Loucy (cell line): ENCODE data around the gene VTCN1.

Experiments
- H2AFZ ChIP-seq: fragments of 200-600 bp; sonication (generic); 2 replicates; pipeline ENCODE4 v1.6.0; 2016; ENCODE audit warnings: antibody characterized with exemption, mild to moderate bottlenecking, low read length, moderate library complexity
- H3F3A ChIP-seq: fragments of 200-600 bp; 2 replicates; pipeline ENCODE4 v1.6.0; 2016; ENCODE audit warnings: antibody characterized with exemption, low read depth, mild to moderate bottlenecking
- H3K27me3 ChIP-seq: fragments of 200-600 bp; sonication (generic); 2 replicates; pipeline ENCODE4 v1.6.1; 2014; ENCODE audit warnings: low read length, mild to moderate bottlenecking; ENCODE audit not compliant: insufficient read depth, poor library complexity, severe bottlenecking
- H3K36me3 ChIP-seq: fragments of 200-600 bp; sonication (generic); 2 replicates; pipeline ENCODE4 v1.6.1; 2016; ENCODE audit warnings: low read length; ENCODE audit not compliant: insufficient read depth
- H3K4me1 ChIP-seq: fragments of 200-600 bp; sonication (generic); 2 replicates; pipeline ENCODE4 v1.5.1; 2014; ENCODE audit warnings: low read length, mild to moderate bottlenecking; ENCODE audit not compliant: insufficient read depth, poor library complexity, severe bottlenecking
- H3K4me2 ChIP-seq: fragments of 200-600 bp; sonication (generic); 2 replicates; pipeline ENCODE4 v1.6.0; 2014; ENCODE audit warnings: antibody characterized with exemption, low read length, low read depth, mild to moderate bottlenecking; ENCODE audit not compliant: poor library complexity, severe bottlenecking
- H3K4me3 ChIP-seq: fragments of 200-600 bp; sonication (generic); 2 replicates; pipeline ENCODE4 v1.5.1; 2014; ENCODE audit warnings: low read length, mild to moderate bottlenecking, mixed read lengths; ENCODE audit not compliant: poor library complexity, severe bottlenecking
- H3K79me2 ChIP-seq: fragments of 200-600 bp; sonication (generic); 2 replicates; pipeline ENCODE4 v1.6.1; 2014; ENCODE audit warnings: low read length; ENCODE audit not compliant: insufficient read depth
- H3K9ac ChIP-seq: fragments of 200-600 bp; sonication (generic); 2 replicates; pipeline ENCODE4 v1.6.0; 2014; ENCODE audit warnings: mild to moderate bottlenecking, low read depth, low read length, moderate library complexity; ENCODE audit not compliant: poor library complexity, severe bottlenecking
- H3K9me2 ChIP-seq: fragments of 200-600 bp; sonication (generic); replicated peaks from 2 replicates; pipeline ENCODE4 v1.6.1; 2016; ENCODE audit warnings: low read depth, low read length, mixed read lengths
- H3K9me3 ChIP-seq: fragments of 200-600 bp; sonication (generic); 2 replicates; pipeline ENCODE4 v1.6.1; 2014; ENCODE audit warnings: mild to moderate bottlenecking, antibody characterized with exemption, low read length, low read depth; ENCODE audit not compliant: insufficient read depth
- H4K20me1 ChIP-seq: fragments of 200-600 bp; sonication (generic); 2 replicates; pipeline ENCODE4 v1.6.0; 2014; ENCODE audit warnings: antibody characterized with exemption, low read length, mild to moderate bottlenecking; ENCODE audit not compliant: insufficient read depth, poor library complexity, severe bottlenecking
- EZH2phosphoT487 ChIP-seq: fragments of 200-600 bp; IDR thresholded peaks from 2 replicates; pipeline ENCODE4 v1.6.1; 2018; ENCODE audit warnings: antibody characterized with exemption, mild to moderate bottlenecking, moderate library complexity, borderline replicate concordance
- TF ChIP-seq, protein P1 (sequence below): fragments of 200-600 bp; sonication (generic); conservative IDR thresholded peaks from 2 replicates; pipeline ENCODE4 v1.5.1; 2014; ENCODE audit warnings: mild to moderate bottlenecking, antibody characterized with exemption, low read length

The VTCN1 gene

DNA sequence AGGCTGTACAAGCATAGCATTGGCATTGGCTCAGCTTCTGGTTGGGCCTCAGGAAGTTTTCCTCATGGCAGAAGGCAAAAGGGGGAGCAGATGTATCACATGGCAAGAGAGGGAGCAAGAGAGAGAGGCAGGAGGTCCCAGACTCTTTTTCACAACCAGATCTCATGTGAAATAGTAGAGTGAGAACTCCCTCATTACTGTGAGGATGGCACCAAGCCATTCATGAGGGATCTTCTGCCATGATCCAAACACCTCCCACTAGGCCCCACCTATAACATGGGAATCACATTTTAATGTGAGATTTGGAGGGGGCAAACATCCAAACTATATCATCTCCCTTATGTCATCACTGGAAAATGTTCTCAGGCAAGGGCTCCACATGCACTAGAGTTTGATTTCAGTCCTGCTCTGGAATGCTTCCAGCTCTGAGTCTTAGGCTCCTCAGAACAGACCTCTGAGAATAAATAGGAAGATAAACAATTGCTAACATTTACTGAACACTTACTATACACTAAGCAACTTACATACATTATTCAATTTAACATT, 39.4 kb upstream of the VTCN1 start:
- no peaks in the 10 kb centered on the region for H3K9me2 ChIP-seq
- no peaks in the 10 kb centered on the region for H3F3A ChIP-seq
- no peaks in the 10 kb centered on the region for H3K9me3 ChIP-seq
- H3K27me3 ChIP-seq = no peaks in the 10 kb centered on the region
- H3K4me3 ChIP-seq = no peak overlapping the region
- H3K9ac ChIP-seq = no peak overlapping the region
- no peaks in the 10 kb centered on the region for H3K36me3 ChIP-seq
- no peak overlapping the region for H3K4me2 ChIP-seq
- H3K4me1 ChIP-seq = no peaks in the 10 kb centered on the region
- TF ChIP-seq, protein P1, sequence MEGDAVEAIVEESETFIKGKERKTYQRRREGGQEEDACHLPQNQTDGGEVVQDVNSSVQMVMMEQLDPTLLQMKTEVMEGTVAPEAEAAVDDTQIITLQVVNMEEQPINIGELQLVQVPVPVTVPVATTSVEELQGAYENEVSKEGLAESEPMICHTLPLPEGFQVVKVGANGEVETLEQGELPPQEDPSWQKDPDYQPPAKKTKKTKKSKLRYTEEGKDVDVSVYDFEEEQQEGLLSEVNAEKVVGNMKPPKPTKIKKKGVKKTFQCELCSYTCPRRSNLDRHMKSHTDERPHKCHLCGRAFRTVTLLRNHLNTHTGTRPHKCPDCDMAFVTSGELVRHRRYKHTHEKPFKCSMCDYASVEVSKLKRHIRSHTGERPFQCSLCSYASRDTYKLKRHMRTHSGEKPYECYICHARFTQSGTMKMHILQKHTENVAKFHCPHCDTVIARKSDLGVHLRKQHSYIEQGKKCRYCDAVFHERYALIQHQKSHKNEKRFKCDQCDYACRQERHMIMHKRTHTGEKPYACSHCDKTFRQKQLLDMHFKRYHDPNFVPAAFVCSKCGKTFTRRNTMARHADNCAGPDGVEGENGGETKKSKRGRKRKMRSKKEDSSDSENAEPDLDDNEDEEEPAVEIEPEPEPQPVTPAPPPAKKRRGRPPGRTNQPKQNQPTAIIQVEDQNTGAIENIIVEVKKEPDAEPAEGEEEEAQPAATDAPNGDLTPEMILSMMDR = no peak
- TF ChIP-seq EZH2phosphoT487 = no peak
- H3K79me2 ChIP-seq = no peaks in the 10 kb centered on the region
- no peak overlapping the region for H2AFZ ChIP-seq
- no peaks in the 10 kb centered on the region for H4K20me1 ChIP-seq

DNA sequence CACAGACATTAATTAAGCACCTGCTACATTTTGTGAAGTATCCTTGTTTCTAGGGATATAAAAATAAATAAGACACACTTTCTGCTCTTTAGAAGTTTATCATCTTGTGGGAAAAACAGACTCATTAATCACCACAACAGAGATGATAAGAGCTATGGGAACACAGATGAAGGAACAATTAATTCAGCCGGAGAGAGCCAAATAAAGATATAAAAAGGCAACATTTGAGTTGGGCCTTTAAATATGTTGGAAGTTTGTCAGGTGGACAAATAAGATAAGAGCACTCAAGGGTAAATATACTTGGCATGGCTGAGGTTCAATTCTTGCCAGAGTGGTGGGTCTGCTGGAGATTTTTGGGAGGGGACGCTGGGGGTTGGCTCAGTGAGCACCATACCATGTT, 34.2 kb upstream of the VTCN1 start:
- Histone ChIP-seq H2AFZ (no peak overlapping the region), H3F3A (no peaks in the 10 kb centered on the region), H3K27me3 (no peaks in the 10 kb centered on the region), H3K4me1 (no peaks in the 10 kb centered on the region), H3K9me2 (no peaks in the 10 kb centered on the region), H3K4me3 (no peak overlapping the region), H3K9me3 (no peaks in the 10 kb centered on the region), H3K4me2 (no peak overlapping the region), H3K79me2 (no peaks in the 10 kb centered on the region), H3K9ac (no peak overlapping the region), H4K20me1 (no peaks in the 10 kb centered on the region), H3K36me3 (no peaks in the 10 kb centered on the region)
- TF ChIP-seq, protein P1 = no peak
- TF ChIP-seq EZH2phosphoT487 = no peak

DNA sequence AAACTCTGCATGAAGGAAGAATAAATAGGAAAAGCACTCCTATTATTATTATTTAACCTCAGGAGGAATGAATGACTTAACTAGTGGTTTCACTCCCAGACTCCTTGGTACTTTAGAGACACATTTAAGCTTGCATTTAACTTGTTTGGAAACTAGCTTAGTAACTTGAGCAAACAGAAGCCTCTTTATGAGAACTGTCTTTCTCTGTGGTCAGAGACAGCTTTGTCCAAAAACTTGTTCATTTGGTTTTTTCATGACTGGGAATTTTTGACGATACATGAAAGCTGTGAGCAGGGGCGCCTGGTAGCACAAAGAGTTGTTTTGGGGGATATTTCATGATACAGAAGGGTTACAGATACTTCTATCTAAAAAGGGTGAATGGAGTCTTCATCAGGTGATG, 33.6 kb upstream of the VTCN1 start:
- Histone ChIP-seq H2AFZ (no peak overlapping the region), H3K4me1 (no peaks in the 10 kb centered on the region), H3K36me3 (no peaks in the 10 kb centered on the region), H3K9ac (no peak overlapping the region), H4K20me1 (no peaks in the 10 kb centered on the region), H3F3A (no peaks in the 10 kb centered on the region), H3K4me3 (no peak overlapping the region), H3K27me3 (no peaks in the 10 kb centered on the region), H3K4me2 (no peak overlapping the region), H3K9me3 (no peaks in the 10 kb centered on the region), H3K9me2 (no peaks in the 10 kb centered on the region), H3K79me2 (no peaks in the 10 kb centered on the region)
- no peak for TF ChIP-seq EZH2phosphoT487
- TF ChIP-seq, protein P1 = no peak
